GM12874 (cell line): Measurements from ENCODE around the gene PCGF3.

Source experiments
- TF ChIP-seq, protein P1 (sequence below): IDR thresholded peaks from 2 replicates; pipeline ENCODE4 v1.5.1; 2011; ENCODE audit warnings: low read depth, mild to moderate bottlenecking, control low read depth, low read length, moderate library complexity; ENCODE audit not compliant: insufficient read depth

PCGF3 gene

DNA sequence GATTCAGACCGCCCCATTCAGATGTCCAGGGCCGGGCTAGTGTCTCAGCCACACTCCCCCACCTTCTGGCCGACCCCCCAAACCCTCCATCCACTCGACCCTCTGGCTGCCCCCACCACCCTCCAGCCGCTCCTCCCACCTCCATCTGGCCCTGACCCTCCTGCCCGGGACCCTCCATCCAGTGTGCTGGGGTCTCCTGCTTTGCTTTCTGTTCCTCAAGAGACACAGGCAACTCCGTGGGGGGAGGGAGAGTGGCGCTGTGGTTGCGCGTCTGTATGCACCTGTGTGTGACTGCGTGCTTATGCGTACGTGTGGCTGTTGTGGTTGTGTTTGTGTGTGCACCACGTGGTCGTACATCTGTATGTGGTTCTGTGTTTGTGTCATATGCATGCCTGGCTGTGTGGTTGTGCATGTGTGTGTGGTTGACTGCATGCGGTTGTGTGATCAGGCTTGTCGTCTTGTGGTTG is 87.0 kb downstream of the PCGF3 start:
- TF ChIP-seq, protein P1, sequence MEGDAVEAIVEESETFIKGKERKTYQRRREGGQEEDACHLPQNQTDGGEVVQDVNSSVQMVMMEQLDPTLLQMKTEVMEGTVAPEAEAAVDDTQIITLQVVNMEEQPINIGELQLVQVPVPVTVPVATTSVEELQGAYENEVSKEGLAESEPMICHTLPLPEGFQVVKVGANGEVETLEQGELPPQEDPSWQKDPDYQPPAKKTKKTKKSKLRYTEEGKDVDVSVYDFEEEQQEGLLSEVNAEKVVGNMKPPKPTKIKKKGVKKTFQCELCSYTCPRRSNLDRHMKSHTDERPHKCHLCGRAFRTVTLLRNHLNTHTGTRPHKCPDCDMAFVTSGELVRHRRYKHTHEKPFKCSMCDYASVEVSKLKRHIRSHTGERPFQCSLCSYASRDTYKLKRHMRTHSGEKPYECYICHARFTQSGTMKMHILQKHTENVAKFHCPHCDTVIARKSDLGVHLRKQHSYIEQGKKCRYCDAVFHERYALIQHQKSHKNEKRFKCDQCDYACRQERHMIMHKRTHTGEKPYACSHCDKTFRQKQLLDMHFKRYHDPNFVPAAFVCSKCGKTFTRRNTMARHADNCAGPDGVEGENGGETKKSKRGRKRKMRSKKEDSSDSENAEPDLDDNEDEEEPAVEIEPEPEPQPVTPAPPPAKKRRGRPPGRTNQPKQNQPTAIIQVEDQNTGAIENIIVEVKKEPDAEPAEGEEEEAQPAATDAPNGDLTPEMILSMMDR, result no peak

DNA sequence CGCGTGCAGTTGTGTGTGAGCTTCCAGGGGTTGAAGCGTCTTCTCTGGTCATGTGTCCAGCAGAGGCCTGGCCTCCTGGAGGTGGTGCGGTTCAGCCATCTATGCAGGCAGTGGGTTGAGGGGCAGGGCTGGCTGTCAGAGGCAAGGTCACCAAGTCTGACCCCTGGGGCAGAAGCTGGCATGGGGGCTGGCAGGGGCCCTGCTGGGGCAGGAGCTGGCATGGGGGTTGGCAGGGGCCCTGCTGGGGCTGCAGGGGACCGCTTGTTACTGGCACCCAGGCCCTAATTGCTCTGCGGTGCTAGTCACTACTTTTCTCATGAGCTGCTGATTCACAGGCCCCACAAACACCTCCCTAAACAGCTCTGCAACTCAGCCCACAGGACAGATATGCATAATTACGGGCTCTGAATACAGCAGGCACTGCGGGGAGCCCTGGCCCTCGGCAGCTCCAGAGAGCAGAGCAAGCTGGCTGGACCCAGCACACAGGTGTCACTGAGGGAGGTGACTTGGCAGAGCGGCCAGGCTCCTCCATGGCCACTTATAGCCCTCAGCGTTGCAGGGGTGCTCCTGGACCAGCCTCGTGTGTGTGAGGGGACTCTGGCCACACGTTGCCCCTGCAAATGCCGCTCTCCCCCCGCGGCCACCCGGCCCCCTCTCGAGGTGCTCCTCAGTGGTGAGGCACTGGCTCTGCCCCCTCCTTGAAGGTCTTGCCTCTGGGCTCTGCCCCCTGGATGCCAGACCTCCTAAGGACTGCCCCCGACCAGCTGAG is 87.6 kb downstream of the PCGF3 start:
- TF ChIP-seq, protein P1, result no peak

DNA sequence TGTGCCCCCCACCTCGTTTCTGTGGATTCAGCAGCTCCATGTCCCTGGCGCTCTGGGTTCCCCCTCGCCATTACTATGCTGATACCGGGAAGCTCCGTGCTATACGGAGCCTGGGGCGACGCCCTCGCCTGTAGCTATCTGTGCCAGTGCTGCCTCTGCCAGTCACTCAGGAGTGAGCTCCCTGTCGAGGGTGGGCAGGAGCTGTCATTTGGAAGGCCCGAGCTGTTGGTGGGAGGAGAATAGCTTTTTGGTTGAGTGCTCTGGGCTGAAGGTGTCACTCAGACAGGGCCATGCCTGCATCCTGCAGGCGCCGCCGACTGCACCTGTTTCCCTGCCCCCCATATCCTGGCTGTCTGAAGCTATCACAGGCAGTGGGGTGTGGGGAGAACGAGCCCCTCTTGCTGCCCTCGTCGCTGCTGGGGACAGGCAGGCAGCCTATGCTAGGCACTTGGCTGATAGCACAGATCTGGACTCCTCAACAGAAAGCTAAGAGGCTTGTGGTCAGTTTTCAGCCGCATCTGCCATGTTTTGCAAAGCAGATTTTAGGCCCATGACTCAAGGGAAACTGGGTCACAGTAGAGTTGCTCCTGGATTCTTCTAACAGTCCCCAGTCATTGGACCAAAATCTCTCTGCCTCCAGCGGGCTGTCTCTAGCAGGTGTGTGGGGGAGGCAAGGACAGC is 88.4 kb downstream of the PCGF3 start:
- TF ChIP-seq, protein P1, result no peak

DNA sequence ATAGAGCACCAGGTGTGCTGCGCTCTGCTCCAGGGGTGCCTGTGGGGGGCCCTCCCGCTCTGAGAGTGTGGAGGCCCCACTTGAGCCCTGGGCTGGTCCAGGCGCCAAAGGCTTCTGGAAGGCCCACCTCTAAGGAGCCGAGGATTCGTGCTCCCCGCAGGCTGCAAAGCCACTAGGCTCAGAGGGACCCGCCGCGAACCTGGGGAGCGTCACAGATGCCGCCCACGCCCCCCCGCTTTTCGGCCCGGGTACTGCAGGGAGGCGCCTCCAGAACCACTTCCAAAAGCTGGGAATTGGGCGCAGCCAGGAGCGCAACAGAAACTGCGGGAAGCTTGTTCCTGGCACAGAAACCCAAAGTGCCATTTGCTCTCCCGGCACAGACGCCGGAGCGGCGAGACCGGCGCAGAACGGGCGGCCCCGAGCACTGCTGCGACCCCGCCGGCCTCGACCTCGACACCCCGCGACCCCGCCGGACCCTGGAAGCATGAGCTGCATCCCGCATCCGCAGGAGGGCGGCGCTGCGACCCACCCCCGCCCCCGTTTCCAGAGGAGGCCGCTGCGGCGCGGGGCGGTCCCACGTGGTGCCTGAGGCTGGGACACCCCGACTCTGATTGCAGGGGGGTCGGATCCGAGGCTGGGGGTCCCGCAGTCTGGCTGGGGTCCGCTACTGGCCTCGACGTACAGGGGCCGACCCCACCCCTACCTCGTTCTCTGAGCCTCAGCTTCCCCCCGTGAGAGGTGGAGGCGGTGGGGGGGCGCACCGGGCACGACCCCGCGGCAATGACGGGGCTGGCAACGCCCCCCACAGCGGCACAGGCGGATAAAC is 89.5 kb downstream of the PCGF3 start:
- TF ChIP-seq, protein P1, result no peak

DNA sequence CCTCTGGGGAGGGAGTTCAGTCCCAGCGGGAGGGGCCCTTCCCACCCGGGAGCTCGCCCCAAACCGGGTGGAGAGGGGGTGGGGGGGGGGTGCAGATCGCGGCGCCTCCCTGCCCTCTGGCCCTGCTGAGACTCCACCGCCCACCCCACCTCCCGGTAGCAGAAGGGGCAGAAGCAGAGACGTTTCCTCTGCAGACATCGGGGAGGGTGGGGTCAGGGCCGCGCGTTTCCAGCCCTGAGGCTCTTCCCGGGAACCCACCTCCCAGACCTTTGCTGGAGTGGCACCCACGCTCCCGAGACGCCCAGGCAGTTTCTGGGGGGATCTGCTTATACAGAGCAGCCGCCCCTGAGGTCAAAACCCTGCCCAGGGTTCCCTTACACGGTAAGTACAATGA is 90.1 kb downstream of the PCGF3 start:
- TF ChIP-seq, protein P1, result no peak

DNA sequence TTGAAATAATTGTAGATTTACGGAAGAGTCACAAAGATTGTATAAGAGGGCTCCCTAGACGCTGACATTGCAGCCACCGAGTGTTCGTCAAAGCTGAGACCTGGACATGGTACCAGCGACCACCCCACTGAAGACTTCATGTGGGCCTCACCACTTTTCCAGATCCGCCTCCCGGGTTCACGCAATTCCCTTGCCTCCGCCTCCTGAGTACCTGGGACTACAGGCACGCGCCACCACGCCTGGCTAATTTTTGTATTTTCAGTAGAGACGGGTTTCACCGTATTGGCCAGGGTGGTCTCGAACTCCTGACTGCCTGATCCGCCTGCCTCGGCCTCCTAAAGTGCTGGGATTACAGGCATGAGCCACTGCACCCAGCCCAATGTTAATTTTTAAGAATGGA is 90.6 kb downstream of the PCGF3 start:
- TF ChIP-seq, protein P1, result no peak

DNA sequence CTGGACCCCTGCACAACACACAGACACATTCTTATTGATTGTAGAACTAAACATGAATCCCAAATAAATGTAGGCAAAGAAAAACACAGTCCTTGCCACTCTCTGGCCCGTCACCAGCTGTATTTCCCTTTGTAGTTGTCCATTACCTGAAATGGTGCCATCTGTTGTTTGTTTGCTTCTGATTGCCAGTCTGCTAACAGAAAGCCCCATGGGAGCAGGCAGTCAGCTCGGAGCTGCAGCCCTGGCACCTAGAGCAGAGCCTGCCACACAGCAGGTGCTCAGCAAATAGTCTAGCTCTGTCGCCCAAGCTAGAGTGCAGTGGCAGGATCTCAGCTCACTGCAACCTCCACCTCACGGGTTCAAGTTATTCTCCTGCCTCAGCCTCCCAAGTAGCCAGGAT is 91.4 kb downstream of the PCGF3 start:
- TF ChIP-seq, protein P1, result no peak
